GM12865 (cell line): ENCODE data around the gene SMTNL2.
"Not testable (repeated sequence)": the region's sequence is repeated elsewhere in the genome, so short reads cannot be mapped to it uniquely, and the experiment has no call there.

Experiments
- DNase-seq: peaks from one replicate; pipeline ENCODE4 v3.0.0; 2010; ENCODE audit warnings: low read depth
- H3K4me3 ChIP-seq: 2 replicates; pipeline ENCODE4 v1.5.1; 2011; ENCODE audit warnings: mild to moderate bottlenecking, low read depth, low read length, control low read depth
- TF ChIP-seq, protein P1 (sequence below): IDR thresholded peaks from 2 replicates; pipeline ENCODE4 v1.5.1; 2011; ENCODE audit warnings: low read length, control low read depth, low read depth, inconsistent platforms; ENCODE audit not compliant: insufficient read depth; ENCODE audit errors: missing control alignments

The SMTNL2 gene

DNA sequence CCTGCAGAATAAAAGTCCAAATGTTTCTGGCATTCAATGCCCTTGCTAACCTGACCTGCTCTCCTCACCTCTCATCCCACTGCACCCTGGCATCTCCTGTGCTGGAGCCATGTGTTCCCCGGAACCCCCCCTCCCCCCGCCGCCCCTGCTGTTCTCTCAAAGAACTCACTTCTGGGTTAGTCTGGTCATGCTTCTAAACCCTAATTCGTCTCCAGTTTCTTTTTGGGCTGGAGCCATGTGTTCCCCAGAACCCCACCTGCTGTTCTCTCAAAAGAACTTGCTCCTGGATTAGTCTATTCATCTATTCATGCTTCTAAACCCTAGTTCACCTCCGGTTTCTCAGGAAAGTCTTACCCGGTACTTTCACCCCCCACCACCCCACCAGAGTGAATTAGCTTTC is 58.0 kb downstream of the SMTNL2 start:
- TF ChIP-seq, protein P1, sequence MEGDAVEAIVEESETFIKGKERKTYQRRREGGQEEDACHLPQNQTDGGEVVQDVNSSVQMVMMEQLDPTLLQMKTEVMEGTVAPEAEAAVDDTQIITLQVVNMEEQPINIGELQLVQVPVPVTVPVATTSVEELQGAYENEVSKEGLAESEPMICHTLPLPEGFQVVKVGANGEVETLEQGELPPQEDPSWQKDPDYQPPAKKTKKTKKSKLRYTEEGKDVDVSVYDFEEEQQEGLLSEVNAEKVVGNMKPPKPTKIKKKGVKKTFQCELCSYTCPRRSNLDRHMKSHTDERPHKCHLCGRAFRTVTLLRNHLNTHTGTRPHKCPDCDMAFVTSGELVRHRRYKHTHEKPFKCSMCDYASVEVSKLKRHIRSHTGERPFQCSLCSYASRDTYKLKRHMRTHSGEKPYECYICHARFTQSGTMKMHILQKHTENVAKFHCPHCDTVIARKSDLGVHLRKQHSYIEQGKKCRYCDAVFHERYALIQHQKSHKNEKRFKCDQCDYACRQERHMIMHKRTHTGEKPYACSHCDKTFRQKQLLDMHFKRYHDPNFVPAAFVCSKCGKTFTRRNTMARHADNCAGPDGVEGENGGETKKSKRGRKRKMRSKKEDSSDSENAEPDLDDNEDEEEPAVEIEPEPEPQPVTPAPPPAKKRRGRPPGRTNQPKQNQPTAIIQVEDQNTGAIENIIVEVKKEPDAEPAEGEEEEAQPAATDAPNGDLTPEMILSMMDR: no peak
- no peak for DNase-seq
- no peak overlapping the region for H3K4me3 ChIP-seq

DNA sequence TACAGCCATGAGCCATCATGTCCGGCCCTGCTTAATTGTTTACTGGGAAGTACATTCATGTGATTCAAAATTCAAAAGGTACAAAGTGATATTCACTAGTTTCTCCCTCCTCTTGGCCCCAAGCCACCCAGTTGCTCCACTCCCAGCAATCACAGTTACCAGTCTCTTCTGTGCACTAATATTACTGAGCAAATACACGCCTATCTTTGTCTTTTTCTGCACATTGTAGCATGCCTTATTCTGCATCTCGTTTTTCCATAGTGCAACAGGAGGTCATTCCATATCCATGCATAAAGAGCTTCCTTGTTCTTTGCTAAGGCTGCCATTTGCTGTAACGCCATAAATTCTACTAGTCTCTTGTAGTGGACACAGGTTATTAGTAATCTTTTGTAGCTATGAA is 59.3 kb downstream of the SMTNL2 start:
- no peak overlapping the region for H3K4me3 ChIP-seq
- DNase-seq: no peak
- TF ChIP-seq, protein P1: no peak

DNA sequence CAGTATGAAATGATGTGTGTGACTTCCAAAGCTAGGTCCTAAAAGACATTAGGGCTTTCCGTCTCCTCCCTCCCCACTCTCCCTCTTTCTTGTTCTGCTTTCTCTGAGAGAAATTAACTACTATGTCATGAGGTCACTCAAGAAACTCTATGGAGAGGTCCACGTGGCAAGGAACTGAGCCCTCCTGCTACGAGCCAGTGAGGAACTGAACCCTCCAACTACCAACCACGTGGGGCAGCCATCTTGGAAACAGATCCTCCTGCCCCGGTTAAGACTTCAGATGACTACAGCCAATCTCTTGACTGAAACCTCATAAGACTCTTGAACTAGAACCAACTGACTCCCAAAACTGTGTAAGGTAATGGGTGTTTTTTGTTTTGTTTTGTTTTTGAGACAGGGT is 61.3 kb downstream of the SMTNL2 start:
- TF ChIP-seq, protein P1: no peak
- no peak for DNase-seq

DNA sequence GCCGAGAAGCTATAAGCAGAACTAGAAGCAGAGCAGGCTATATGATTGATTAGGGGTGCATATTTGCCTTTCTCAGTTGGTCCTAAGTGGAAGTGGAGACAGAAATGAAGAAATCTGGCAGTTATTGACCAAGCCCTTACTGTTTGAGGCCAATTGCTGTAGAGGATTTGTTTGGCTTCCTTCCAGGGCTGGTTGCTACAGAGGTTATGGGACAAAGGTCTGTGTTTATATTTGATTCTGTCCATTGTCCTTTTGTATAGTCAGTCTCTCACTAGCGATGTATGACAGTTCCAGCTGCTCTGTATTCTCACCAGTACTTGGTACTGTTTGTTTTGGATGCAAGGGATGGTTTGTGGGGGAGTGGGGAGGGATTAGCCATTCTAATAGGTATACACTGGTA is 64.4 kb downstream of the SMTNL2 start:
- no peak for DNase-seq
- TF ChIP-seq, protein P1: no peak
- no peak overlapping the region for H3K4me3 ChIP-seq

More for the DNA sequence above, 61.3 kb downstream of the SMTNL2 start:
- H3K4me3 ChIP-seq: no peak overlapping the region

DNA sequence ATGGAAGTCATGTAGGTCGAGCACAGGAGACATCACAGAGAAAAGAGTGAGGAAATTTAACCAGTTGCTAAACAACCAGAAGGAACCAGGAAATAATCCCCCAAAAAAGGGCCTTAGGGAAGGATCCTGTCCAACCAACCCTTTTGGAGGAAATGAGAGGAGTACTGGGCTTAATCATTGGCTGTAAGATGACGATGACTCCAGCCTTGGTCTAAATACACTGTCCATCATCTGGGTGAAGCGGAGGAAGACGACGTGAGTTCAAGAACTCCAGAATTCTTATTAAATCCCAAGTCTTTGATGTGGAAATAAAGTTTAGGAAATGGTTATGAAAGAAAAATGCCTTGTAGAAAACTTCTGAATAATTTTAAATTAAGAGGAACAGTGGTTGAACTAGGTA is 68.7 kb downstream of the SMTNL2 start:
- TF ChIP-seq, protein P1: no peak

DNA sequence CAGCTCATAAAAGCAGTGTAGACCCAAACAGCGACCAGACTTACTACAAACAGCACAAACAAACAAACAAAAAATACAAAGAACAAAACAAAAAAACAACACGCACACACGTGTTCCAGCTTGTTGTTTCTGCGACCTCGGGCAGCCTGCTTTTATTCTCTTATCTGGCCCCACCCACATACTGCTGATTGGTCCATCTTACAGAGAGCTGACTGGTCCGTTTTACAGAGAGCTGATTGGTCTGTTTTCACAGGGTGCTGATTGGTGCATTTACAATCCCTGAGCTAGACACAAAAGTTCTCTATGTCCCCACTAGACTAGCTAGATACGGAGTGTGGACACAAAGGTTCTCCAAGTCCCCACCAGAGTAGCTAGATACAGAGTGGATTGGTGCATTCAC is 71.6 kb downstream of the SMTNL2 start:
- DNase-seq, H3K4me3 ChIP-seq: not testable (repeated sequence)

More for the DNA sequence above, 68.7 kb downstream of the SMTNL2 start:
- no peak for DNase-seq
- H3K4me3 ChIP-seq: no peak overlapping the region

DNA sequence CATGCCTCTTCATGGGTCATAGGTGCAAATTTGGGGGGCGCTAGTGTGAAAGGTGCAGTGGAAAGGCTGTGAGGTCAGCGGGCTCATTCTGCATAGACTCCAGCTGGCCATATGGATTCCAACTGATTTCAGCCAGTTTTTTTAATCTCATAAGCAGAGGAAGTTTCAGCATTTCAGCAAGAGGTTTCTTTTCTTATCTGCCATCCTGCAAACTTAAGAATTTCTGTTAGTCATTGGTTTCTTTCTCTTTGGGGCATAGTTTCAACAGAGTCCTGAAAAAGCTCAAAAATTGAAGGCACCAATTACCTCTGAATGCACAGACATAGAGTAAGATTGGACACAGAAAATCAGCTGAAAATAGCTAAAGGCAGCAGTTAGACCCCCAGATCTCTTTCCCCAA is 73.3 kb downstream of the SMTNL2 start:
- DNase-seq: no peak
- TF ChIP-seq, protein P1: no peak
- no peak overlapping the region for H3K4me3 ChIP-seq
